ENCODE results near the gene GPC3.

GPC3 gene

DNA sequence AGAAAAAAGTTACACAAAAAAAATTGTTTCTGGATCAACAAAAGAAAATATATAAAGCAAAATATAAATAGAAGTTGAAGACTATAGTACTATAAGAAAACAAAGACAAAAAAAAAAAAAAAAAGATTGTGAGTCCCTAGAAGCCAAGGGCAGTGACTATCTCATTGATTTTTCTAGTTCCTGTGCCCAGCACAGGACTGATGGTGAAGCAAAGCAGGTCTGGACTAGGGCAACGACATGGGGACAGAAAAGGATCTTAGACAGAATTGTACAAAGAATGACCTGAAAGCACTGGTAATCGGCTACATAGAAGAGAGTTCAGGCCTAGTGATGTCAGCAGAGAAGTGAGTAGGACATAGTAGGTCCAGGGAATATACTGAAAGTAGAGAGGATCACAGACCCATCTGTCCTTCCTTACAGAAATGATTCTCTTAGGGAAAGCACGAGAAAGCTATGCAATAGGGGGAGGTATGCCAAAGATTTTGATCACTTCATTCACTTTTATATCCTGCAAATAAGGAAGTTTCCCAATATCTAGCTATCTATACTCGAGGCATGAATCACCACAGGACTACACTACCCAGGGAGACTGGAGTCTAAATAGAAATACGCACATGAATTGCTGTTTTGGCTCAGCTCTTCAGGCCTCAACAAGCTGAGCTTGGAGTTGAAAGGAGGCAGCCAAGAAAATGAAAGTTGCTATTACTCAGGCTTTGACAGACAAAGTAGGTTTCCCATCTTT, 339.2 kb downstream of the GPC3 start:
- H3K36me3 ChIP-seq (ENCODE audit: insufficient read depth, insufficient read length, low read length): no peaks in the 10 kb centered on the region
- no peak overlapping the region for H3K4me3 ChIP-seq (ENCODE audit: insufficient read length, low read depth)
- H3K9ac ChIP-seq (ENCODE audit: insufficient read length, low read depth): no peak overlapping the region
- no peak for DNase-seq (ENCODE audit: low read depth, low spot score)
- no peaks in the 10 kb centered on the region for H3K4me1 ChIP-seq (ENCODE audit: insufficient read depth, insufficient read length)
- no peaks in the 10 kb centered on the region for H3K27me3 ChIP-seq (ENCODE audit: insufficient read depth, insufficient read length)
- no peaks in the 10 kb centered on the region for H3K9me3 ChIP-seq (ENCODE audit: insufficient read depth, low read length)
- TF ChIP-seq SUZ12 (IDR thresholded peaks at IDR 0.05; ENCODE audit: extremely low read depth, insufficient read depth, insufficient read length) (no peak), ZNF274 (IDR thresholded peaks at IDR 0.05; ENCODE audit: low read depth, low read length) (no peak), YY1 (IDR thresholded peaks at IDR 0.05; ENCODE audit: insufficient read depth, insufficient read length) (no peak)

DNA sequence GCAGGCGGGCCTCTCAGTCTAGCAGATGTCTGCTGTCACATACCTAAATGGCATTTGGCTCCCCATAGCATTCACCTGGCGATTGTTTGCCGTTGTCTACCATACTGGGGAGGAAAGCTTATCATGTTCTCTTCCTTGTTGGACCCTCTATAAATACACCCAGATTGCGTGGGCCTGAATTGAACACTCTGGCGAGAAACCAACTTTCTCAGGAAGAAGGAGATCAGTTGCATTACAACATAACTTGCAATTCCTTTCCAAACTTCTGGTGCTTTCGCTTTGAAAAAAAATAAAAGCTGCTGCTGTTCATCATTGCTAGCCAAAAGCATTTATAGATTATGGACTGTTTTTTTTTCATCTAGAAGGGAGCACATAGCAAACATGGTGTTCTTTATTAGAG, 340.1 kb downstream of the GPC3 start:
- Histone ChIP-seq H3K9me3 (ENCODE audit: insufficient read depth, low read length) (no peaks in the 10 kb centered on the region), H3K27me3 (ENCODE audit: insufficient read depth, insufficient read length) (no peaks in the 10 kb centered on the region), H3K9ac (ENCODE audit: insufficient read length, low read depth) (no peak overlapping the region), H3K36me3 (ENCODE audit: insufficient read depth, insufficient read length, low read length) (no peaks in the 10 kb centered on the region), H3K4me1 (ENCODE audit: insufficient read depth, insufficient read length) (no peaks in the 10 kb centered on the region), H3K4me3 (ENCODE audit: insufficient read length, low read depth) (no peak overlapping the region)
- TF ChIP-seq ZNF274 (IDR thresholded peaks at IDR 0.05; ENCODE audit: low read depth, low read length): no peak
- no peak for TF ChIP-seq SUZ12 (IDR thresholded peaks at IDR 0.05; ENCODE audit: extremely low read depth, insufficient read depth, insufficient read length)
- TF ChIP-seq YY1 (IDR thresholded peaks at IDR 0.05; ENCODE audit: insufficient read depth, insufficient read length): no peak
- DNase-seq (ENCODE audit: low read depth, low spot score): no peak

DNA sequence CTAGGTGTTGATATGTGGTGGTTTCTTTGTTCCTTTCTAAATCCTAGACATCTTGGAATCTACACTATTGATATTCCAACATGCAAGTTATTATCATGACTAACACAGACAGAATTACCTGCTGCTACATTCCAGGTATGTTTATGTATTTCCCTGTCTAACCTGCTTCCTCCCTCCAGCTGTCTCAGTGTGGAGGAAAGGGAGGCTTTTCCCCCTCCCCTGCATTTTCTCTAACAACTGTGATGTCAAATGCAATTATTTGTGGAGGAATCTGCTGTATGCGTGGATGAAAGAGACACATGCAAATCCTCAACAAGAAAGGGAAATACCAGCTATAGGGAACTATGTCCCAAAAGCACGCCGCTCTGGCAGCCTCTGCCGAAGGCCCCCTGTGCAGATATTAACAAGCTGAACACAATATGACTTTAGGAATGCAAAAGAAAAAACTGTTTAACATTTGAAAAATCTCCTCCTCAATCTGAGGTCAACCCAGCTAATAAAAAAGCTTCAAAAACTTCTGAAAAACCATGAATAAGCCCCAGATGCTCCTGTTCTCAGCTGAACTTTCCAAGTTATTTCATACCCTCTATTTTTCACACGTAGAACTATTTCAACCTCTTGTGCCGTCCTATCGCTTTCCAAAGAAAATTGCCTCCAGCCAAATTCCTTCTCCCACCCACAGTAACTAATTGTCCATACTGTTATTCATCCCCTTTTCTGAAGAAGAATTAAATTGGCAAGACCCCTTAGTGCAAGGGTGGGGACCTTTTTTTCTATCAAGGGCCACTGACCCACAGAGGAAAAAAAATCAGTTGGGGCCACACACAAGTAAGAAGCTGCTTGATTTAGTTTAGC, 345.0 kb downstream of the GPC3 start:
- no peak overlapping the region for H3K4me3 ChIP-seq (ENCODE audit: insufficient read length, low read depth)
- no peaks in the 10 kb centered on the region for H3K27me3 ChIP-seq (ENCODE audit: insufficient read depth, insufficient read length)
- no peaks in the 10 kb centered on the region for H3K4me1 ChIP-seq (ENCODE audit: insufficient read depth, insufficient read length)
- no peak overlapping the region for H3K9ac ChIP-seq (ENCODE audit: insufficient read length, low read depth)
- H3K9me3 ChIP-seq (ENCODE audit: insufficient read depth, low read length): no peaks in the 10 kb centered on the region
- no peak for TF ChIP-seq ZNF274 (IDR thresholded peaks at IDR 0.05; ENCODE audit: low read depth, low read length)
- no peak for TF ChIP-seq SUZ12 (IDR thresholded peaks at IDR 0.05; ENCODE audit: extremely low read depth, insufficient read depth, insufficient read length)
- TF ChIP-seq YY1 (IDR thresholded peaks at IDR 0.05; ENCODE audit: insufficient read depth, insufficient read length): no peak
- no peak for DNase-seq (ENCODE audit: low read depth, low spot score)
- no peaks in the 10 kb centered on the region for H3K36me3 ChIP-seq (ENCODE audit: insufficient read depth, insufficient read length, low read length)

DNA sequence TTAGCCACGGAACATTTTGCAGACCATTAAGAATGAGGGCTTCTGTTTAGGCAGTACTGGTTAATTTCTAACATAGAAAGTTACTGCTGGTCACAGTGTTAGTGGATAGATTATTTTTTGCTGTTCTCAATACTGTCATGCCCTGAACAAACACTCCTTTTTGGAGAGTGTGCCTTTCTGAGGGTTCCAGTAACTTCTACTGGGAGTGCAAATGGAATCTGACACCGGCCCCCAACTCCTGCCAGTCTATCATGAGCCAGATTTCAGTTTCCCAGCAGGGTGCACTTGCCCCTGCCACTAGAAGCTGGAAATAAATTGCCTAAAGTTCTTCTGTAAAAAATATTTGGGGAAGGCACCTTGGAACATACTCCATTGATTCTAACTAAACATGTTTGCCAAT, 345.7 kb downstream of the GPC3 start:
- H3K27me3 ChIP-seq (ENCODE audit: insufficient read depth, insufficient read length): no peaks in the 10 kb centered on the region
- no peak for DNase-seq (ENCODE audit: low read depth, low spot score)
- H3K9ac ChIP-seq (ENCODE audit: insufficient read length, low read depth): no peak overlapping the region
- no peak overlapping the region for H3K4me3 ChIP-seq (ENCODE audit: insufficient read length, low read depth)
- no peak for TF ChIP-seq ZNF274 (IDR thresholded peaks at IDR 0.05; ENCODE audit: low read depth, low read length)
- no peak for TF ChIP-seq YY1 (IDR thresholded peaks at IDR 0.05; ENCODE audit: insufficient read depth, insufficient read length)
- no peak for TF ChIP-seq SUZ12 (IDR thresholded peaks at IDR 0.05; ENCODE audit: extremely low read depth, insufficient read depth, insufficient read length)
- H3K36me3 ChIP-seq (ENCODE audit: insufficient read depth, insufficient read length, low read length): no peaks in the 10 kb centered on the region
- no peaks in the 10 kb centered on the region for H3K4me1 ChIP-seq (ENCODE audit: insufficient read depth, insufficient read length)
- H3K9me3 ChIP-seq (ENCODE audit: insufficient read depth, low read length): no peaks in the 10 kb centered on the region

DNA sequence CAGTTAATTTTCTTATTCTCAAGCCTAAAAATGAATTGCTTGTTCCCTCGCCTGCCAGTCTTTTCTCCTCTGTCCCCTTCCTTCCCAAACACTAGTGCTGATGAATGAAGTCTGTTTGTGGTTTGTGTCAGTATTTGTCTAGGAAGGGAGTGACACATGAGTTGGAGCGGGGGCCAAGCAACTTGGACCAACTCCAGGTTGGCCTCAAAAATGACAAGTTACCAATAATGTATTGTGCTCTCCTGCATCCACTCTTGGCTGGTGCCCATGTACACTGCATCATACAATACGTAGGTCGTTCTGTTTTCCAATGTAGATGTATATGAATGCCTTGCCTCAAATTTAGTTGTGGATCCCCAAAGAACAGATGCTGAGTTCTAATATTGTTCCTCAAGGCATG, 347.1 kb downstream of the GPC3 start:
- Histone ChIP-seq H3K9ac (ENCODE audit: insufficient read length, low read depth) (no peak overlapping the region), H3K4me1 (ENCODE audit: insufficient read depth, insufficient read length) (no peaks in the 10 kb centered on the region), H3K36me3 (ENCODE audit: insufficient read depth, insufficient read length, low read length) (no peaks in the 10 kb centered on the region), H3K4me3 (ENCODE audit: insufficient read length, low read depth) (no peak overlapping the region), H3K9me3 (ENCODE audit: insufficient read depth, low read length) (no peaks in the 10 kb centered on the region), H3K27me3 (ENCODE audit: insufficient read depth, insufficient read length) (no peaks in the 10 kb centered on the region)
- TF ChIP-seq ZNF274 (IDR thresholded peaks at IDR 0.05; ENCODE audit: low read depth, low read length) (no peak), SUZ12 (IDR thresholded peaks at IDR 0.05; ENCODE audit: extremely low read depth, insufficient read depth, insufficient read length) (no peak), YY1 (IDR thresholded peaks at IDR 0.05; ENCODE audit: insufficient read depth, insufficient read length) (no peak)
- DNase-seq (ENCODE audit: low read depth, low spot score): no peak

DNA sequence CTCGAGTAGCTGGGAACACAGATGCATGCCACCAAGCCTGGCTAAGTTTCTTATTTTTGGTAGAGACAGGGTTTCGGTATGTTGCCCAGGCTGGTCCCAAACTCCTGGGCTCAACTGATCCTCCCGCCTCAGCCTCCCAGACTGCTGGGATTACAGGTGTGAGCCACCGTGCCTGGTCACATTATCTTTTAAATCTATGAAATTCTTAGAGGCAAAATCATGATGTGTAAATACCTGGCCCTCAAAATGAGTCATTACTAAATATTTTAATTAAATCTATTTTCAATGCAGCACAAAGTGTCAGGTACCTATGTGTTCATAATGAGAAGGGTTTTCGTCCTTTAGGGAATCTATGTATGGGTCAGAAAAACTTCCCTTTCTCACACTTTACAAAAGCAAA, 347.6 kb downstream of the GPC3 start:
- Histone ChIP-seq H3K36me3 (ENCODE audit: insufficient read depth, insufficient read length, low read length) (no peaks in the 10 kb centered on the region), H3K4me1 (ENCODE audit: insufficient read depth, insufficient read length) (no peaks in the 10 kb centered on the region), H3K4me3 (ENCODE audit: insufficient read length, low read depth) (no peak overlapping the region), H3K9ac (ENCODE audit: insufficient read length, low read depth) (no peak overlapping the region), H3K27me3 (ENCODE audit: insufficient read depth, insufficient read length) (no peaks in the 10 kb centered on the region), H3K9me3 (ENCODE audit: insufficient read depth, low read length) (no peaks in the 10 kb centered on the region)
- DNase-seq (ENCODE audit: low read depth, low spot score): no peak
- no peak for TF ChIP-seq YY1 (IDR thresholded peaks at IDR 0.05; ENCODE audit: insufficient read depth, insufficient read length)
- TF ChIP-seq ZNF274 (IDR thresholded peaks at IDR 0.05; ENCODE audit: low read depth, low read length): no peak
- no peak for TF ChIP-seq SUZ12 (IDR thresholded peaks at IDR 0.05; ENCODE audit: extremely low read depth, insufficient read depth, insufficient read length)

DNA sequence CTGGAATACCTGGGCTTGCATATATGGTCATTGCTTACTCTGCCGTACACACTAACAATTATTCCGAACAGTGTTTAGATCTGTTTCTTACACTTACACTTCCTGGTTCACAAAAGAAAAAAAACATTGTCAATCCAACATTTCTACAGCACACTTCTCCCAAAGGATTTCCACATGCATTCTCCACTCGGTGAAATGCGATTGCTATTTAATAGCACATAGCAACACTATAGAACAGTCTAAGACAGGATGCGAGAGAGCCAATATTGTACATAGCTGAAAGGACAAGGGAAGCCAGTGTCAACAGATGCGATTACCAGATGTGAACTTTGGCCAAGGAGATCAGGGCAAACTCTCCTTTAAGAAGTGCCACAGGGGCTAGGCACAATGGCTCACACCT, 349.4 kb downstream of the GPC3 start:
- TF ChIP-seq ZNF274 (IDR thresholded peaks at IDR 0.05; ENCODE audit: low read depth, low read length): no peak
- no peak for TF ChIP-seq SUZ12 (IDR thresholded peaks at IDR 0.05; ENCODE audit: extremely low read depth, insufficient read depth, insufficient read length)
- TF ChIP-seq YY1 (IDR thresholded peaks at IDR 0.05; ENCODE audit: insufficient read depth, insufficient read length): no peak
- Histone ChIP-seq H3K4me3 (ENCODE audit: insufficient read length, low read depth) (no peak overlapping the region), H3K9ac (ENCODE audit: insufficient read length, low read depth) (no peak overlapping the region), H3K4me1 (ENCODE audit: insufficient read depth, insufficient read length) (no peaks in the 10 kb centered on the region), H3K27me3 (ENCODE audit: insufficient read depth, insufficient read length) (no peaks in the 10 kb centered on the region), H3K36me3 (ENCODE audit: insufficient read depth, insufficient read length, low read length) (no peaks in the 10 kb centered on the region), H3K9me3 (ENCODE audit: insufficient read depth, low read length) (no peaks in the 10 kb centered on the region)
- DNase-seq (ENCODE audit: low read depth, low spot score): no peak
